ENCODE results near the gene NACC1. TPM values are rescaled to one million over a fixed set of nuclear protein-coding genes. Genes with fewer than 3 reads are reported as not detected.

NACC1 gene
- total and polyA plus RNA-seq, 2 of the 13 experiments (the other 11 are each of a cell fraction or from before 2014, with no cell fraction given), result 31.8 to 42.3 TPM

- no peak overlapping the region for H3K9ac ChIP-seq (ENCODE audit: insufficient read depth, low read depth, low read length)
- H3K4me1 ChIP-seq (ENCODE audit: insufficient read depth, low read length), result peaks cover 6% of the 10 kb centered on the region
- no peak overlapping the region for H3K4me2 ChIP-seq (ENCODE audit: low read depth, low read length)
- BruUV-seq (replicated peaks), result no TSS peak
- DNase-seq (ENCODE audit: low spot score) (no peak), FAIRE-seq (no peak), ATAC-seq (no peak)
- in situ Hi-C loops (cut with HindIII; ENCODE audit: extremely low pct_ligation_motif_present, low pct_unique_long_range_greater_than_20kb), result no loop called here
- TF ChIP-seq ZNF788 (CRISPR knock-in tag; IDR thresholded peaks at IDR 0.05; ENCODE audit: borderline replicate concordance) (no peak), AGO2 (optimal IDR thresholded peaks at IDR 0.05; ENCODE audit: low read depth, low read length) (no peak), FOSL1 (CRISPR knock-in tag; IDR thresholded peaks at IDR 0.05; ENCODE audit: borderline replicate concordance) (no peak)
- no peaks in the 10 kb centered on the region for H3K79me2 ChIP-seq (ENCODE audit: insufficient read depth, low read length)
- 88% methylated on average over 4 of the region's 4 CpGs for WGBS (ENCODE audit: low lambda C conversion rate)
- intact Hi-C loops (cut with micrococcal nuclease; ENCODE audit: unreplicated experiment), result no loop called here
- H3K27ac ChIP-seq (ENCODE audit: extremely low read length, insufficient read depth, low read length), result no peak overlapping the region
- H4K20me1 ChIP-seq (ENCODE audit: insufficient read depth, low read length), result no peaks in the 10 kb centered on the region
- H3K4me3 ChIP-seq (replicated peaks in 1 of 3; ENCODE audit: insufficient read depth in 1 of 3, low read depth in 2 of 3, low read length in 3 of 3), result no peak overlapping the region
- CTCF ChIA-PET (ENCODE audit: low intra/inter-chr PET ratio, low total read pairs), result no interaction called here
- H3K27me3 ChIP-seq (ENCODE audit: control insufficient read depth in 1 of 2, insufficient read depth in 2 of 2, low read length in 2 of 2), result no peaks in the 10 kb centered on the region
- no peaks in the 10 kb centered on the region for H3K9me3 ChIP-seq (ENCODE audit: low read length)
- POLR2A ChIA-PET, result no interaction called here
- H3K36me3 ChIP-seq (replicated peaks in 1 of 2; ENCODE audit: control insufficient read depth in 1 of 2, insufficient read depth in 2 of 2, low read length in 2 of 2), result peaks cover 17 to 56% of the 10 kb centered on the region in 2 experiments; a peak in 4 of 5 replicates
- H2AFZ ChIP-seq (ENCODE audit: low read length), result no peak overlapping the region
Observed at GRCh38 chr19:13074378-13074777, 43.7 kb upstream of the NACC1 start.

- 100% methylated on average over 7 of the region's 8 CpGs for WGBS (ENCODE audit: low lambda C conversion rate)
- H3K9ac ChIP-seq (ENCODE audit: insufficient read depth, low read depth, low read length), result no peak overlapping the region
- TF ChIP-seq RBM22 (optimal IDR thresholded peaks at IDR 0.05; ENCODE audit: low read length) (peak; percentile 23), ZNF891 (CRISPR knock-in tag; IDR thresholded peaks at IDR 0.05) (no peak), PATZ1 (CRISPR knock-in tag; IDR thresholded peaks at IDR 0.05) (no peak), ZNF737 (CRISPR knock-in tag; IDR thresholded peaks at IDR 0.05; ENCODE audit: borderline replicate concordance) (no peak), NR2F1 (CRISPR knock-in tag; IDR thresholded peaks at IDR 0.05) (no peak), IKZF5 (CRISPR knock-in tag; IDR thresholded peaks at IDR 0.05) (no peak), CREM (IDR thresholded peaks at IDR 0.05) (no peak), CREM (CRISPR knock-in tag; IDR thresholded peaks at IDR 0.05) (no peak), ATF1 (CRISPR knock-in tag; IDR thresholded peaks at IDR 0.05) (no peak), SRF (IDR thresholded peaks at IDR 0.05; ENCODE audit: low read depth, low read length) (no peak), HIC2 (CRISPR knock-in tag; IDR thresholded peaks at IDR 0.05; ENCODE audit: low read depth) (no peak), TAF15 (IDR thresholded peaks at IDR 0.05; ENCODE audit: low read depth, low read length, poor library complexity, severe bottlenecking) (no peak)
Observed at GRCh38 chr19:13076320-13076719, 41.7 kb upstream of the NACC1 start.

More at GRCh38 chr19:13076320-13076719, 41.7 kb upstream of the NACC1 start:
- Histone ChIP-seq H3K79me2 (ENCODE audit: insufficient read depth, low read length) (no peaks in the 10 kb centered on the region), H3K27me3 (ENCODE audit: control insufficient read depth in 1 of 2, insufficient read depth in 2 of 2, low read length in 2 of 2) (no peaks in the 10 kb centered on the region), H3K4me1 (ENCODE audit: insufficient read depth, low read length) (no peaks in the 10 kb centered on the region), H2AFZ (ENCODE audit: low read length) (no peak overlapping the region), H4K20me1 (ENCODE audit: insufficient read depth, low read length) (no peaks in the 10 kb centered on the region), H3K27ac (ENCODE audit: extremely low read length, insufficient read depth, low read length) (no peak overlapping the region), H3K4me2 (ENCODE audit: low read depth, low read length) (no peak overlapping the region), H3K9me3 (ENCODE audit: low read length) (no peaks in the 10 kb centered on the region), H3K4me3 (replicated peaks in 1 of 3; ENCODE audit: insufficient read depth in 1 of 3, low read depth in 2 of 3, low read length in 3 of 3) (no peak overlapping the region), H3K36me3 (replicated peaks in 1 of 2; ENCODE audit: control insufficient read depth in 1 of 2, insufficient read depth in 2 of 2, low read length in 2 of 2) (peaks cover 20 to 56% of the 10 kb centered on the region in 2 experiments; a peak in 4 of 5 replicates)
- in situ Hi-C loops (cut with HindIII; ENCODE audit: extremely low pct_ligation_motif_present, low pct_unique_long_range_greater_than_20kb), result no loop called here
- POLR2A ChIA-PET, result no interaction called here
- CTCF ChIA-PET (ENCODE audit: low intra/inter-chr PET ratio, low total read pairs), result no interaction called here
- FAIRE-seq (no peak), ATAC-seq (no peak), DNase-seq (ENCODE audit: low spot score) (no peak)
- no TSS peak for BruUV-seq (replicated peaks)
- intact Hi-C loops (cut with micrococcal nuclease; ENCODE audit: unreplicated experiment), result no loop called here

Data from HepG2 (cell line).